Muscle of arm (tissue), 14 donors: ENCODE measurements around the gene LKAAEAR1. TPM values are rescaled to one million over a fixed set of nuclear protein-coding genes. Genes with fewer than 3 reads are reported as not detected.
"Not testable (repeated sequence)": the region's sequence is repeated elsewhere in the genome, so short reads cannot be mapped to it uniquely, and the experiment has no call there.

Source experiments
- DNase-seq: peaks from one replicate; pipeline ENCODE4 v3.0.0-alpha.2; 2013
- long read RNA-seq, 11 donors: transcript quantifications; one replicate each; lab custom pipeline, GENCODE V29; 2026
- polyA plus RNA-seq, 12 donors: library from polyadenylated mRNA; unstranded; fragments of 120-200 nt; gene quantifications; one replicate each; pipeline ENCODE4 v1.2.1, GENCODE V29; 2013; ENCODE audit not compliant: insufficient read length in 12 of 12

LKAAEAR1 gene
- under 1 TPM in 4 of 12 donors, not detected in 8; 0.16 to 0.44 (median 0.25) TPM for polyA plus RNA-seq
- long read RNA-seq, donor 1, partial matches to known transcripts = 0 of 1 reads
- long read RNA-seq, donor 1, other reads (novel, unspliced or antisense) = 0 of 1 reads
- long read RNA-seq, donor 2, partial matches to known transcripts = 0 of 1 reads
- long read RNA-seq, donor 2, other reads (novel, unspliced or antisense) = 0 of 1 reads
- long read RNA-seq, donor 3 = 0 reads
- long read RNA-seq, donor 4 = 0 reads
- long read RNA-seq, donor 5, partial matches to known transcripts = 0 of 1 reads
- long read RNA-seq, donor 5, other reads (novel, unspliced or antisense) = 0 of 1 reads
- long read RNA-seq, donor 6 = 0 reads
- long read RNA-seq, donor 7 = 0 reads
- long read RNA-seq, donor 8, partial matches to known transcripts = 0 of 1 reads
- long read RNA-seq, donor 8, other reads (novel, unspliced or antisense) = 0 of 1 reads
- long read RNA-seq, donor 9 = 0 reads
- long read RNA-seq, donor 10 = 0 reads
- long read RNA-seq, donor 11 = 0 reads

GRCh38 chr20:64083804-64084684 is at the start of gene LKAAEAR1:
Gene LKAAEAR1 (minus strand): TSS chr20:64084398. CDS start chr20:64084219, 179 bp downstream.
- DNase-seq = no peak

GRCh38 chr20:64131406-64131805 is 47.2 kb upstream of the LKAAEAR1 start:
- DNase-seq = no peak

- no peak for DNase-seq
These were observed 46.7 kb upstream of the LKAAEAR1 start for GRCh38 chr20:64130876-64131275.

- DNase-seq = no peak
These were observed 46.1 kb upstream of the LKAAEAR1 start for GRCh38 chr20:64130271-64130670.

- DNase-seq = no peak
These were observed 45.1 kb upstream of the LKAAEAR1 start for GRCh38 chr20:64129146-64129782.

GRCh38 chr20:64123517-64123916 is 39.3 kb upstream of the LKAAEAR1 start:
- DNase-seq = not testable (repeated sequence)

GRCh38 chr20:64122927-64123326 is 38.7 kb upstream of the LKAAEAR1 start:
- DNase-seq = not testable (repeated sequence)

GRCh38 chr20:64121586-64121985 is 37.4 kb upstream of the LKAAEAR1 start:
- DNase-seq = no peak

GRCh38 chr20:64119681-64120341 is 35.6 kb upstream of the LKAAEAR1 start:
- peak; percentile 18 for DNase-seq

GRCh38 chr20:64119301-64119680 is 35.1 kb upstream of the LKAAEAR1 start:
- DNase-seq = no peak

- not testable (repeated sequence) for DNase-seq
These were observed 33.2 kb upstream of the LKAAEAR1 start for GRCh38 chr20:64117432-64117777.

GRCh38 chr20:64116541-64117431 is 32.6 kb upstream of the LKAAEAR1 start:
- DNase-seq = no peak

- DNase-seq = no peak
These were observed 31.8 kb upstream of the LKAAEAR1 start for GRCh38 chr20:64116016-64116415.

GRCh38 chr20:64115171-64115911 is 31.1 kb upstream of the LKAAEAR1 start:
- DNase-seq = no peak

GRCh38 chr20:64114356-64114971 is 30.3 kb upstream of the LKAAEAR1 start:
- DNase-seq = no peak

- DNase-seq = no peak
These were observed 29.7 kb upstream of the LKAAEAR1 start for GRCh38 chr20:64113796-64114355.

GRCh38 chr20:64113444-64113775 is 29.2 kb upstream of the LKAAEAR1 start:
- DNase-seq = no peak

GRCh38 chr20:64112691-64113443 is 28.7 kb upstream of the LKAAEAR1 start:
- DNase-seq = peak; percentile 10
